Stimulated activated naive CD8-positive, alpha-beta T cell treated with anti-CD3 and anti-CD28 coated beads, Interleukin-15, Interleukin-2, amounts not matched to agents 100 ng/mL and 50 ng/mL, for 24 hours (primary cell): ENCODE data around the gene RAB3C.

ENCODE experiments used
- H3K27ac Mint-ChIP-seq: one replicate; pipeline ENCODE4 v1.8.0; 2021; ENCODE audit warnings: mild to moderate bottlenecking, mixed read lengths
- H3K27me3 Mint-ChIP-seq: one replicate; pipeline ENCODE4 v1.8.0; 2021; ENCODE audit warnings: mixed read lengths
- H3K36me3 Mint-ChIP-seq: one replicate; pipeline ENCODE4 v1.8.0; 2021; ENCODE audit warnings: low read depth, mixed read lengths
- H3K4me1 Mint-ChIP-seq: one replicate; pipeline ENCODE4 v1.8.0; 2021; ENCODE audit warnings: low read depth, mixed read lengths
- H3K4me3 Mint-ChIP-seq: one replicate; pipeline ENCODE4 v1.8.0; 2021; ENCODE audit warnings: mild to moderate bottlenecking, mixed read lengths
- H3K9me3 Mint-ChIP-seq: one replicate; pipeline ENCODE4 v1.8.0; 2021; ENCODE audit warnings: mixed read lengths

The RAB3C gene

GRCh38 chr5:58715997-58716656, 133.3 kb downstream of the RAB3C start:
- H3K27me3 Mint-ChIP-seq = peaks cover 5% of the 10 kb centered on the region
- H3K27ac Mint-ChIP-seq = no peak overlapping the region
- H3K4me1 Mint-ChIP-seq = no peaks in the 10 kb centered on the region
- peaks cover 7% of the 10 kb centered on the region for H3K9me3 Mint-ChIP-seq
- H3K4me3 Mint-ChIP-seq = no peak overlapping the region
- no peaks in the 10 kb centered on the region for H3K36me3 Mint-ChIP-seq

GRCh38 chr5:58716713-58717112, 133.8 kb downstream of the RAB3C start:
- Mint-ChIP-seq H3K9me3 (peaks cover 7% of the 10 kb centered on the region), H3K27ac (no peak overlapping the region), H3K4me3 (no peak overlapping the region), H3K27me3 (peaks cover 5% of the 10 kb centered on the region), H3K4me1 (no peaks in the 10 kb centered on the region), H3K36me3 (no peaks in the 10 kb centered on the region)

GRCh38 chr5:58717303-58718007, 134.6 kb downstream of the RAB3C start:
- H3K27ac Mint-ChIP-seq = no peak overlapping the region
- peaks cover 5% of the 10 kb centered on the region for H3K27me3 Mint-ChIP-seq
- H3K4me3 Mint-ChIP-seq = no peak overlapping the region
- H3K36me3 Mint-ChIP-seq = no peaks in the 10 kb centered on the region
- no peaks in the 10 kb centered on the region for H3K4me1 Mint-ChIP-seq
- peaks cover 7% of the 10 kb centered on the region for H3K9me3 Mint-ChIP-seq

- Mint-ChIP-seq H3K4me1 (no peaks in the 10 kb centered on the region), H3K27me3 (peaks cover 5% of the 10 kb centered on the region), H3K27ac (no peak overlapping the region), H3K36me3 (no peaks in the 10 kb centered on the region), H3K4me3 (no peak overlapping the region), H3K9me3 (peaks cover 7% of the 10 kb centered on the region)
These were observed 135.5 kb downstream of the RAB3C start for GRCh38 chr5:58718269-58718978.

- Mint-ChIP-seq H3K27ac (no peak overlapping the region), H3K4me3 (no peak overlapping the region), H3K9me3 (no peaks in the 10 kb centered on the region)
These were observed 139.3 kb downstream of the RAB3C start for GRCh38 chr5:58722160-58722559.

GRCh38 chr5:58724992-58725391, 142.1 kb downstream of the RAB3C start:
- H3K9me3 Mint-ChIP-seq = no peaks in the 10 kb centered on the region
- peaks cover 11% of the 10 kb centered on the region for H3K27me3 Mint-ChIP-seq
- no peaks in the 10 kb centered on the region for H3K4me1 Mint-ChIP-seq

More at GRCh38 chr5:58722160-58722559, 139.3 kb downstream of the RAB3C start:
- no peaks in the 10 kb centered on the region for H3K4me1 Mint-ChIP-seq
- peaks cover 5% of the 10 kb centered on the region for H3K27me3 Mint-ChIP-seq
- no peaks in the 10 kb centered on the region for H3K36me3 Mint-ChIP-seq

GRCh38 chr5:58731641-58732040, 148.8 kb downstream of the RAB3C start:
- Mint-ChIP-seq H3K36me3 (no peaks in the 10 kb centered on the region), H3K4me1 (no peaks in the 10 kb centered on the region), H3K4me3 (no peak overlapping the region), H3K9me3 (no peaks in the 10 kb centered on the region), H3K27ac (no peak overlapping the region), H3K27me3 (peaks cover 11% of the 10 kb centered on the region)

More at GRCh38 chr5:58724992-58725391, 142.1 kb downstream of the RAB3C start:
- H3K4me3 Mint-ChIP-seq = no peak overlapping the region
- no peak overlapping the region for H3K27ac Mint-ChIP-seq
- H3K36me3 Mint-ChIP-seq = no peaks in the 10 kb centered on the region

- Mint-ChIP-seq H3K27ac (no peak overlapping the region), H3K4me3 (no peak overlapping the region), H3K4me1 (no peaks in the 10 kb centered on the region), H3K9me3 (no peaks in the 10 kb centered on the region), H3K36me3 (no peaks in the 10 kb centered on the region), H3K27me3 (peaks cover under 1% of the 10 kb centered on the region)
These were observed 152.8 kb downstream of the RAB3C start for GRCh38 chr5:58735637-58736036.

GRCh38 chr5:58736214-58736613, 153.3 kb downstream of the RAB3C start:
- Mint-ChIP-seq H3K4me3 (no peak overlapping the region), H3K27ac (no peak overlapping the region), H3K27me3 (peaks cover 3% of the 10 kb centered on the region), H3K9me3 (no peaks in the 10 kb centered on the region), H3K36me3 (no peaks in the 10 kb centered on the region), H3K4me1 (no peaks in the 10 kb centered on the region)

- H3K4me1 Mint-ChIP-seq = no peaks in the 10 kb centered on the region
- no peak overlapping the region for H3K4me3 Mint-ChIP-seq
- H3K27ac Mint-ChIP-seq = no peak overlapping the region
- H3K27me3 Mint-ChIP-seq = peaks cover 3% of the 10 kb centered on the region
- no peaks in the 10 kb centered on the region for H3K36me3 Mint-ChIP-seq
- no peaks in the 10 kb centered on the region for H3K9me3 Mint-ChIP-seq
These were observed 154.8 kb downstream of the RAB3C start for GRCh38 chr5:58737671-58738070.

- Mint-ChIP-seq H3K27ac (no peak overlapping the region), H3K4me3 (no peak overlapping the region), H3K27me3 (peaks cover 3% of the 10 kb centered on the region), H3K9me3 (no peaks in the 10 kb centered on the region), H3K36me3 (no peaks in the 10 kb centered on the region), H3K4me1 (no peaks in the 10 kb centered on the region)
These were observed 155.5 kb downstream of the RAB3C start for GRCh38 chr5:58738336-58738735.

GRCh38 chr5:58739051-58739450, 156.2 kb downstream of the RAB3C start:
- no peak overlapping the region for H3K27ac Mint-ChIP-seq
- H3K4me1 Mint-ChIP-seq = no peaks in the 10 kb centered on the region
- no peak overlapping the region for H3K4me3 Mint-ChIP-seq
- no peaks in the 10 kb centered on the region for H3K9me3 Mint-ChIP-seq
- H3K27me3 Mint-ChIP-seq = peaks cover 3% of the 10 kb centered on the region
- H3K36me3 Mint-ChIP-seq = no peaks in the 10 kb centered on the region

GRCh38 chr5:58740956-58741355, 158.1 kb downstream of the RAB3C start:
- no peaks in the 10 kb centered on the region for H3K36me3 Mint-ChIP-seq
- H3K27ac Mint-ChIP-seq = no peak overlapping the region
- H3K4me3 Mint-ChIP-seq = no peak overlapping the region
- H3K4me1 Mint-ChIP-seq = no peaks in the 10 kb centered on the region
- no peaks in the 10 kb centered on the region for H3K9me3 Mint-ChIP-seq
- peaks cover 8% of the 10 kb centered on the region for H3K27me3 Mint-ChIP-seq

GRCh38 chr5:58745350-58745749, 162.5 kb downstream of the RAB3C start:
- Mint-ChIP-seq H3K27me3 (peaks cover 14% of the 10 kb centered on the region), H3K4me1 (no peaks in the 10 kb centered on the region), H3K4me3 (no peak overlapping the region), H3K9me3 (no peaks in the 10 kb centered on the region), H3K36me3 (no peaks in the 10 kb centered on the region), H3K27ac (no peak overlapping the region)

- Mint-ChIP-seq H3K9me3 (no peaks in the 10 kb centered on the region), H3K27me3 (peaks cover 10% of the 10 kb centered on the region), H3K4me3 (no peak overlapping the region), H3K36me3 (no peaks in the 10 kb centered on the region), H3K27ac (no peak overlapping the region), H3K4me1 (no peaks in the 10 kb centered on the region)
These were observed 163.4 kb downstream of the RAB3C start for GRCh38 chr5:58746321-58746720.
